C4-2B (cell line): ENCODE data around the gene TNIP1.

ENCODE experiments used
- CTCF ChIP-seq: fragments of 450-650 bp; conservative IDR thresholded peaks from 2 replicates; pipeline ENCODE4 v1.5.1; 2017; ENCODE audit warnings: mild to moderate bottlenecking
- ZFX ChIP-seq: fragments of 450-650 bp; IDR thresholded peaks from 2 replicates; pipeline ENCODE4 v1.6.1; 2017

GRCh38 chr5:151088986-151089385 lies 8.2 kb upstream of the TNIP1 start:
- TF ChIP-seq CTCF (no peak), ZFX (no peak)
